Glomerular visceral epithelial cell (primary cell): ENCODE measurements around the gene ABCC8.
A peak's percentile ranks its signal among the peaks of the same experiment; 100 is the strongest.

Experiments
- DNase-seq: peaks from one replicate; pipeline ENCODE4 v3.0.0-alpha.2; 2016; ENCODE audit errors: extremely low spot score

The ABCC8 gene

DNA sequence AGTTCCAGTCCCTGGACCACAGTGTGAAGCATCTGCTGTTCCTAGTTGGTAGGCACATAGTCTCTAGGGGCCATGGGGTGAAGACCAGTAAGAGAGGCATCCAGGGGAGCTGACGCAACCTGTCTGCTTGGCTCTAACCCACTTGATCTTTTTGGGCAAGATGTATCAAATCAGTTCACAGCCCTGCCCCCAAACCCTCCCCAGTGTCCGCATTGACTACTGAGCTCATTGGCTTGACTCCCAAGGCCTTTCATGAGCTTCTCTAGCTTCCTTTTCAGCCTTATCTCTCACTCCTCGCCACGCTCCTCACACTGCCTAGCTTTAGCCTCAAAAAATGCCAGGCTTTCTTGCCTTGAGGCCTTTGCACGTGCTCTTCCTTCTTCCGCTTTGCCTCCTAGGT, 29.7 kb upstream of the ABCC8 start:
- DNase-seq: no peak

DNA sequence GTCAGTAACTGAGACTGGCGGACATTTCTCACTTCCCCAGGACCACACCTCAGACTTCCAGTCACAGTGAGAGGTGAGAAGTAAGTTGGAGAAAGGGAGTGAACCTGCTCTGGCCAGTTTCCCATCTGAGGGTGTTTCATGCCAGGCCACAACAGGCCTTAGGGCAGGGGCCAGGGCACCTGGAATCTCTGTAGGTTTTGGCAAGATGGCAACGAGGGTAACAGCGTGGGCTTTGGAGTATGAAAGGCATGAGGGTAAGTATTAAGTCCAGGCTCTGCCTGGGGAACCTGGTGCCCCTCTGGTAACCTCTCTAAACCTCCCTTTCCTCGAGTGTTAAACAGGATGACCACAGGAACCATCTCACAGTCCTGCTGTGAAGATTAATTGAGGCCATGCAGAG, 28.5 kb upstream of the ABCC8 start:
- DNase-seq: no peak

GRCh38 chr11:17504330-17505107, 27.9 kb upstream of the ABCC8 start:
- DNase-seq: peak; percentile 61

DNA sequence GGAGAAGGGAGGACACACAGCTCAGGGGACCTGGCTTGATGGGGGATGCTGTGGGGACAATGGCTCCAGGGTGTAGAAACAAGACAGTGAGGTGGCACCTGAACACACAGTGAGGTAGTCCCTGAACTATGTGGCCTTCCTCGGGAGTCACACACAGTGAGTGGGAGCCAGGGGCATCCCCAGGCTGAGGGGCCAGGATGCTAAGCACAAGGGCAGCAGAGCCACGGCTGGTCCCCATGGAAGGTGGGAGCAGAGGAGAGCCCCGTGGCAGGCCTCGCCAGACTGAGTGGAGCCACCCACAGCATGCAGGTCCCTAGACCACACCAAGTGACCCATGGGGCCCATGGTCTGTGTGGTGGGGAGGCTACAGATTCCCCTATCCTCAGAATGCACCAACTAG, 26.0 kb upstream of the ABCC8 start:
- DNase-seq: no peak

- DNase-seq: no peak
These were observed 24.0 kb upstream of the ABCC8 start for GRCh38 chr11:17500673-17501072.

- no peak for DNase-seq
These were observed 21.8 kb upstream of the ABCC8 start for GRCh38 chr11:17498475-17498874.

DNA sequence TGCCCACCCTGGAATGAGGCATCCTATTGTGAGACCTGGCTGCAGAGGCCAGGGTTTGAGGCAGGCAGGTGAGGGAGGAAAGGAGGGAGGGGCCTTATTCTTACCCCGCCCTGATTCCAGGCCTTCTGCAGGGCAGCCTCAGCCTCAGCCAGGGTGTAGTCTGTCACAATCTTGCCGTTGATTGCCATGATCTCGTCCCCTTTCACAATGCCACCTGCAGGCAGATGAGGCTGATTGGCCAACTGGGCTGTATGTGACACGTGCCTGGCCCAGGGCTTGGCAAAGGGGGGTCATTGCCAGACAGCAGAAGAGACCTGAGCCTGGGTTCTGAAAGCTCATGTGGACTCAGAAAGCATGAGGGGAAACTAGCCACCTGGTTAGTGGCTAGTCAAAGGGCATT, 21.4 kb upstream of the ABCC8 start:
- DNase-seq: no peak

GRCh38 chr11:17496406-17496805, 19.8 kb upstream of the ABCC8 start:
- no peak for DNase-seq

DNA sequence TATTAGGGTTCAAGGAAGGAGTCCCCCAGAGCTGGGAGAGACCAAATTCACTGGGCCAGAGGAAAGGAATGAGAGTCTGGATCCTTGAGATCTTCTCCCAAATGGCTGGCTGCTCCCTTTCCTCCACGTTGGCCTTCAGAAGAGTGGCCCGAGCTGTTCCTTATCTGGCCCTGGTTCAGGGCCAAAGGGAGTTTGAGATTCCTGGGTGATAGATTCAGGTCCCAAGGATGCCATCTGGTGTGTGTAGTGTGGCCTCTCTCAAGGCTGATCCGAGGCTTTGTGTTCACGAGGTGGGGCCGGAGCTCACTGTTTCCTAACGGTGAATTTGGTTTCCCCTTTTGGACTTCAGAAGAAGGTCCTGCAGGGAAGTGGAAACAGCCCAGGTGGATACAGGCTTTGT, 17.4 kb upstream of the ABCC8 start:
- no peak for DNase-seq

- DNase-seq: no peak
These were observed 14.3 kb upstream of the ABCC8 start for GRCh38 chr11:17490938-17491337.

DNA sequence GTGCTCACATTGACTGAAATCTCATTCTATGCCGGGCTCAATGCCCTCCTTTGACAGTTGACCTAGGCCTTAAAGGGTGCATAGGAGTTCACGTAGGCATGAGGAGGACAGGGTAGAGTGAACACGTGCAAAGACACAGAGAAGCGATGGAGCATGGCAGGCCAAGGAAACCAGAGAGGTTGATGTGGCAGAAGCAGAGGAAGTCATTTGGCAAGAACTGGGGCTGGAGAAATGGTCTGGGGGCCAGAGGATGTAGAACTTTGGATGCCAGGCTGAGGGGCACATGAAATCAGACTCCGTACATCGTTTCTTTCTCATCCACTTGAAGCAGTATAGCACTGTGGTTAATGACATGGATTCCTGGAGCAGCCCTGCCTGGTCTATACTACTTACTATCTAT, 13.6 kb upstream of the ABCC8 start:
- DNase-seq: no peak

DNA sequence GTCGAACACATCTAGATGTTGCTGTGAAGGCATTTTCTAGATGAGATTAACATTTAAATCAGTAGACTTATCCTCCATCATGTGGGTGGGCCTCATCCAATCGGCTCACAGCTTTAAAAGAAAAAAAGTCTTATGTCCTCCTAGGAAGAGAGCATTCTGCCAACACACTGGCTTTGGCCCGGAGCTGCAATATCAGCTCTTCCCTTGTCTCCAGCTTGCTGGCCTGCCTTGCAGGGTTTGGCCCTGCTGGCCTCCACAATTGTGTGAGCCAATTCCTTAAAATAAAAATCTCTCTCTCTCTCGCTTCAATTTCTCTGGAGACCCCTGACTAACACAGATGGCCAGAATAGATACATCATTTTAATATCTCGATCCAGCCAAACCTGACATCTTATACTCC, 13.1 kb upstream of the ABCC8 start:
- no peak for DNase-seq

- no peak for DNase-seq
These were observed 11.9 kb upstream of the ABCC8 start for GRCh38 chr11:17488563-17488962.

- DNase-seq: no peak
These were observed 10.0 kb upstream of the ABCC8 start for GRCh38 chr11:17486646-17487045.

GRCh38 chr11:17483505-17483904, 6.9 kb upstream of the ABCC8 start:
- no peak for DNase-seq

DNA sequence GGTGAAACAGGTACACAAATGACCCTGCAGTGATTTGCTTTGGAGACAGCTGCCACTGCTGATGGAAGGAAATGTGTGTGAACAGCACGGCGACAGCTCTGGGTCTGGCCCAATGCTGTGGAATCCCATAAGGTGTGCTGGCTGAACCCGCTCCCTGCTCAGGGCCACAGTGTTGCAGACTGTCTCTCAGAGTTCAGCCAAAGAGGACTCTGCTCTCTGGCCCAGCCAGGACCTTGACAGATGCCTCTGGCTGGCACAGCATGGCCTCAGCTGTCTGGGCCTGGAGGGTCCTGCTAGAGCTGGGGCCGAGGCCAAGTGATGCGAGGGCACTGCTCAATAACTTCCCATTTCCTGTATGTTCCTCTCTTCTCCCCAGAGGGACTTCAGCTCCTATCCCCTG, 5.3 kb upstream of the ABCC8 start:
- no peak for DNase-seq

DNA sequence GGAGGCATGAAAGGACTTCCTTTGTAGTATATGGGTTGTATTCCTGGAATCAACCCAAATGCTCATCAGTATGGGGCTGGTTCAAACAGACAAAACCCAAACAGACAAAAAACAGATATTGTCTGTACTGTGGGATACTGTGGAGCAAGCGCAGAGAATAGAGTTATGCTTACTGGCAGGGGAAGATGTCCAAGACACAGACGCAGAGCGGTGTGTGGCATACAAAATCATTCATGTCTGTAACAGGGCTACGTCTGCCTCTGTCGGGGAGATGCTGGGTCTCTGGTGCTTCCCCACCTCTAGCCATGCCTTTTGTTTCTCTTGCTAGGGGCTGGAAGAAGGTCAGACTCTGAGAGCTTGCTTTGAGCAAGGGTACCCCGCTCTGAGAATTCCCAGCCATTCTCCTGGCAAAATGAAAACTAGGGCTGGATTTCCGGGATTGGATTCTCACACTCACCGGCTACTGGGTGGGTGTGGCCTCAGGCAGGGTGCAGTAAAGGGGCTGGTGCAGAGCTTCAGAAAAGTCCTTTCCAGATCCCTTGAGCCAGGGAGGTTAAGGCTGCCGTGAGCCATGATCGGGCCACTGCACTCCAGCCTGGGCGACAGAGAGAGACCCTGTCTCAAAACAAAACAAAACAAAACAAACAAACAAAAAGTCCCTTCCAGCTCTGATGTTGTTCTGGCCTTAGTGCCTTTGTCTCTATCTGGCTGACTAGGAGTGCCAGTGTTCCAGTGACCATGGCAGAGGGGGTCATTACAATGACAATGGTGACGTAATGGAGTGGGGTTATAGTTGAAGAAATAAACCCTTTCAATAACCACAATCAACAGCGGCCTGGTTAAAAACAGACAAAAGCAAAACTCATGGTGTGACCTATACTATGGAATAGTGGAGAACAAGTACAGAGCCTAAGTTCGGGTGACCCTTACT, 2.9 kb upstream of the ABCC8 start:
- peak; percentile 7 for DNase-seq

- no peak for DNase-seq
These were observed 1.4 kb upstream of the ABCC8 start for GRCh38 chr11:17478070-17478469.

DNA sequence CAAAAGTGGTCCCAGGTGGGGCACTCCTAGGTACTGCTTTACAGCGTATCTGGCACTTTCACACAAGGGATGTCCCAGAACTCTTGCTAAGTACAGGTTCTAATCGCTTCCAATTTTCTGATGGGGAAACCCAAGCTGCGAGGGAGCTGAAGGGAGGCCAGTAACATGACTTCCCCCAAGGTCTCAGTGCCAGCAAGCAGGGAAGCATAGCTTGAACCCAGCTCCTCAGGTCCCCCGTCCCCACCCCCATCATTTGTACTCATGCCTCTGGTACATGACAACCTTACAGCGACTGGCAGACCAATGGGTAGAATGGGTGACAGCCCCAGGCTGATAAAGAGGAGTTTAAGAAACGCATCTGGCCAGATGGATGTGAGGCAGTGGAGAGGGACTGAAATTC, 716 bp upstream of the ABCC8 start:
- DNase-seq: no peak

DNA sequence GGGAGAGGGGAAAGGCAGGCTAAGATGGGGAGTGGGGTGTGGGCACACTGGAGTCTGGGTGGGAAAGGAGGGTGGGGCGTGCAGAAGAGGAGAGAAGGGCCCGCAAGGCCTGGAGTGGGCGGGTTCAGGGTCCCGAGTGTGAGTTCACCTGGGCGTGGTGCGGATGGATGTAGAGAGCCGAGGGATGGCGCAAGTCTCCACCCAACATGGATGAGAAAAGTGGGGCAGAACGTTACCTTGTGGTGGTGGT, 364 bp upstream of the ABCC8 start:
- no peak for DNase-seq

- DNase-seq: no peak
These were observed 854 bp downstream of the ABCC8 start for GRCh38 chr11:17475666-17476316.

DNA sequence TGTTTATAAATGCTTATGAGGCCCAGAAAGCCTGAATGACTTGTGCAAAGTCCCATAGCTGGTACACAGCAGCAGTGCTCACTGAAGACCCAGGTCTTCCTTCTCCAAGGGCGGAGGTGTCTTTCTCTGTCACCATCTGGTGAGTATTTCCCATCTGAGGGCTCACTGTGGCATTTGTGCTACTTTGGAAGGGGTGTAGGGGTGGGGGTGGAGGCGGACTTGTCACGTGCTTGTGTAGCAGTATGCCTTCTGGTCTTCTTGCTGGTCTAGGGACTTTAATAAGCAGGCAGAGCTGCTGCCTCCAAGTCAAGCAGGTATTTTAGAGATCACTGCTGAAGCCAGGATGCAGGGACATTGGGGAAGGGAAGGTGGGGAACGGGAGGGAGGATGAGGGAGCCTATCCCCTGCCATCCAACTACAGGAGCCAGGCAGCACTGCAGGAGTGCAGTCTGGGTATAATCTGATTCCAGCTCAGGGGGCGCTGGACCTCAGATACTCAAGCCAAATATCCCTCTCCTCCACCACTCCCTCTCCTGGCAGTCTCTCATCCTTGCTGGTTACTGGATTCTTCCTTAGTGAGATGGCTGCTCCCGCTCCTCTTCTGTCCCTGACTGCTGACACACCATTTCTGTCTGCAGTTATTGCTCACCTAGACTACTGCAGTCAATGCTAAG, 3.4 kb downstream of the ABCC8 start:
- peak; percentile 6 for DNase-seq
